T-helper 2 cell (primary cell): ENCODE measurements around the gene EXOG.
"Not testable (repeated sequence)": the region's sequence is repeated elsewhere in the genome, so short reads cannot be mapped to it uniquely, and the experiment has no call there.

Source experiments
- DNase-seq, 5 experiments: peaks; one replicate each; pipeline versions ENCODE4 v3.0.0 to v3.0.0-alpha.2; 2012 to 2022

The EXOG gene

GRCh38 chr3:38565339-38566214 lies 69.4 kb downstream of the EXOG start:
- no peak for DNase-seq

- no peak for DNase-seq
Measured at GRCh38 chr3:38566215-38566528, 70.0 kb downstream of the EXOG start.

- DNase-seq, result not testable (repeated sequence)
Measured at GRCh38 chr3:38566794-38567193, 70.7 kb downstream of the EXOG start.

DNA sequence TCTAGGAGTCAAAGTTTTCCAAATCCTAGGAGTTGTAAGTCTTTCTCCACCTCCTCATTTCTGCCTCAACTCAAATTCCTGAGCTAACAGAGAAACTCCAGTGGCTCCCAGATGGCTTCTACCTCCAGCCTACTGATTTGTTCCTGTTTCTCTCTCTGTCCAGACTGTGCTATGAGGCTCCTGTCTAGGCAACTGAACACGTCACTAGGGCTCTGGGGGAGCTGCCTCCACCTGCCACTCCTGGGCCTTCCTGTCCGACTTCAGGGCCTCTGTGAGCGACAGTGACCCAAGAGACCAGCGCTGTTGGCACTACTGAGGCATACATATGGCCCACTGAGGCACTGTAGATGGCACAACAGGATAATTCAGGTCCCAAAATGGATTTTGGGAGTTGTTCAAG lies 71.4 kb downstream of the EXOG start:
- no peak for DNase-seq

DNA sequence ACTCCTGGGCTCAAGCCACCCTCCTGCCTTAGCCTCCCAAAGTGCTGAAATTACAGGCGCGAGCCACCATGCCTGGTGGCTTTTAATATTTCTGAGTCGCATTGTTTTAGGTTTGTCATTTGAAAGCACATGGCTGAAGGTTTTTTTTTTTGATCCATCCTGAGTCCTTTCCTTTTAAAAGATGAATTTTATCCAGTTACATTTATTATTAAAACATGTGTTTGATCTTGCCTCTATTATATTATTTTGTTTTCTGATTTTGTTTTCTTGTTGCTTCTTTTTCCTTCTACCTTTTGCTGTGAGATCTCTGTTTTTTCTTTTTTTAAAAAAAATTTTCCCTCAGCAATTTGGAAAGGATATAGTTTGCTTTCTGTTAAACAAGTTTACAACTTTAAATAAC lies 77.0 kb downstream of the EXOG start:
- no peak for DNase-seq

- no peak for DNase-seq
Measured at GRCh38 chr3:38573556-38573955, 77.4 kb downstream of the EXOG start.

GRCh38 chr3:38574411-38575278 lies 78.5 kb downstream of the EXOG start:
- DNase-seq, result no peak

- no peak for DNase-seq
Measured at GRCh38 chr3:38575279-38575843, 79.2 kb downstream of the EXOG start.
